Body of pancreas (tissue), 4 donors: Measurements from ENCODE around the gene GALR1. TPM values are rescaled to one million over a fixed set of nuclear protein-coding genes. Genes with fewer than 3 reads are reported as not detected.

Source experiments
- ATAC-seq: fragments of 150-250 bp; one replicate; pipeline ENCODE4 v1.9.1; 2016
- DNase-seq, 4 donors: peaks; one replicate each; pipeline ENCODE4 v3.0.0-alpha.2; 2019
- H3K27ac ChIP-seq, 4 donors: fragments of 200-600 bp; sonication (generic); 1 replicate in 3 of 4; 2 replicates in 1 of 4; pipeline versions ENCODE4 v1.5.1 to v1.6.1; 2016 to 2019; ENCODE audit warnings: mild to moderate bottlenecking in 1 of 4, mixed read lengths in 1 of 4, moderate library complexity in 1 of 4
- H3K27me3 ChIP-seq, 2 donors: fragments of 200-600 bp; sonication (generic); one replicate each; pipeline ENCODE4 v1.6.0; 2016; ENCODE audit warnings: mild to moderate bottlenecking in 1 of 2
- H3K36me3 ChIP-seq, 2 donors: fragments of 200-600 bp; sonication (generic); replicated peaks in 1 of 2; 2 replicates each; pipeline ENCODE4 v1.5.1; 2016; ENCODE audit warnings: low read depth in 2 of 2; ENCODE audit not compliant: insufficient read depth in 1 of 2
- H3K4me1 ChIP-seq: fragments of 200-600 bp; sonication (generic); one replicate; pipeline ENCODE4 v1.6.0; 2016
- H3K4me3 ChIP-seq, 2 donors: fragments of 200-600 bp; sonication (generic); 1 replicate in 1 of 2; 2 replicates in 1 of 2; pipeline ENCODE4 v1.5.1; 2016 to 2019
- H3K9me3 ChIP-seq, 3 donors: fragments of 200-600 bp; sonication (generic); 1 replicate in 2 of 3; 2 replicates in 1 of 3; pipeline ENCODE4 v1.5.1; 2016
- POLR2A ChIP-seq, 3 donors: fragments of 450-650 bp; IDR thresholded peaks; one replicate each; pipeline ENCODE4 v1.6.1; 2016; ENCODE audit warnings: antibody characterized with exemption in 3 of 3, mild to moderate bottlenecking in 2 of 3
- WGBS, 2 donors: methylation state at CpG; one replicate each; pipeline ENCODE4 v1.1.5; 2017; 5-methylcytosine and 5-hydroxymethylcytosine counted together
- intact Hi-C: fragments of 100-400 bp; cut with DNase I; formaldehyde crosslinking; loops from one replicate; pipeline ENCODE4 v1.15.1; 2023
- total RNA-seq, 2 donors: library from RNA; depleted of rRNA; stranded (reverse); fragments of >200 nt; gene quantifications; one replicate each; pipeline ENCODE4 v1.1.0, GENCODE V29; 2016
- TF ChIP-seq, protein P1 (sequence below), 7 experiments: fragments of 450-650 bp in 4 of 7; fragments of 200-600 bp in 3 of 7; sonication (generic) in 3 of 7; IDR thresholded peaks; one replicate each; pipeline ENCODE4 v1.5.1; 2016 to 2019; ENCODE audit warnings: antibody characterized with exemption in 7 of 7

Gene GALR1
- total RNA-seq, 2 donors from 2014 or later: under 0.01 TPM; not detected in 1

DNA sequence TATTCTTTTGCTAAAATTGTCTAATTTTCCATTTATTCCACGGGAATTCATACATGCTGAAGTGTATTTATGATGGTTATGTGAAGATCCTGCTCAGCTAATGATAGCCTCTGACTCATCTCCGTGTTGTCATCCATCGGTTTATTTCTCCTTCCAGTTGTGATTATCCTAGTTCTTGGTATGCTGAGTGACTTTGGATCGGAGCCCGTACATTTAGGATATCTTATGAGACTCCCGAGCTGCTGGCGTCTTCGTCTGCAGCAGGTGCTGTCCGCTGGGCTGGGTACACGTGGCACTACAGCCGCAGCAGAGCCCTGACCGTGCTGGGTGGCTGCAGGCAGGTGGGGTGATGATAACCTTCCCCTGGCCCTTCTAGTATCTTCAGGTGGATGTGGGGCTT is 40.1 kb upstream of the GALR1 start:
- no peaks in the 10 kb centered on the region for H3K36me3 ChIP-seq
- H3K9me3 ChIP-seq: no peaks in the 10 kb centered on the region
- TF ChIP-seq, protein P1, sequence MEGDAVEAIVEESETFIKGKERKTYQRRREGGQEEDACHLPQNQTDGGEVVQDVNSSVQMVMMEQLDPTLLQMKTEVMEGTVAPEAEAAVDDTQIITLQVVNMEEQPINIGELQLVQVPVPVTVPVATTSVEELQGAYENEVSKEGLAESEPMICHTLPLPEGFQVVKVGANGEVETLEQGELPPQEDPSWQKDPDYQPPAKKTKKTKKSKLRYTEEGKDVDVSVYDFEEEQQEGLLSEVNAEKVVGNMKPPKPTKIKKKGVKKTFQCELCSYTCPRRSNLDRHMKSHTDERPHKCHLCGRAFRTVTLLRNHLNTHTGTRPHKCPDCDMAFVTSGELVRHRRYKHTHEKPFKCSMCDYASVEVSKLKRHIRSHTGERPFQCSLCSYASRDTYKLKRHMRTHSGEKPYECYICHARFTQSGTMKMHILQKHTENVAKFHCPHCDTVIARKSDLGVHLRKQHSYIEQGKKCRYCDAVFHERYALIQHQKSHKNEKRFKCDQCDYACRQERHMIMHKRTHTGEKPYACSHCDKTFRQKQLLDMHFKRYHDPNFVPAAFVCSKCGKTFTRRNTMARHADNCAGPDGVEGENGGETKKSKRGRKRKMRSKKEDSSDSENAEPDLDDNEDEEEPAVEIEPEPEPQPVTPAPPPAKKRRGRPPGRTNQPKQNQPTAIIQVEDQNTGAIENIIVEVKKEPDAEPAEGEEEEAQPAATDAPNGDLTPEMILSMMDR (IDR thresholded peaks at IDR 0.05): no peak
- no peak for TF ChIP-seq POLR2A (IDR thresholded peaks at IDR 0.05)
- intact Hi-C loops: no loop called here
- H3K27me3 ChIP-seq: no peaks in the 10 kb centered on the region
- DNase-seq (no peak), ATAC-seq (no peak)
- H3K4me1 ChIP-seq: peaks cover 18% of the 10 kb centered on the region
- H3K4me3 ChIP-seq: no peak overlapping the region
- H3K27ac ChIP-seq: no peak overlapping the region
- WGBS, 2 donors: 79 to 82% methylated on average over 12 of the region's 12 CpGs

DNA sequence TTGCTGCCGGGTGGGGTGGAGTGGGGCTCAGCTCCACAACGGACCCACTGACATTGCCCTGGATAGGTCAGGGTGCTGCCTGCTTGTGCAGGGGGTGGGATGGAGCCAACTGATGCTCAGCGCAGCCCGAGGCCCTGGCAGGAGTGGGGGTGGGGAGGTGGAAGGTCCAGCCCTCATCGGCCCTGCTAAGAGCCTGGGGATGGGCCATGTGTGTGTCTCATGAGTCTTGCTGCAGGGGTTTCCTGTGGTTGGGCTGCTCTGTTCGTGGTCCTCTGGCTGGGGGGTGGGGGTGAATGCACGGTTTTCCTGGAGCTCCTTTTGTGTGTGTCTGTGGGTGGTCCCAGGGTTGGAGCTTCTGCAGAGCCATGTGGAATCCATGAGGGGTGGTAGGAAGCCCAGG is 39.4 kb upstream of the GALR1 start:
- Histone ChIP-seq H3K4me1 (peaks cover 18% of the 10 kb centered on the region), H3K27me3 (no peaks in the 10 kb centered on the region), H3K36me3 (no peaks in the 10 kb centered on the region), H3K27ac (no peak overlapping the region), H3K4me3 (no peak overlapping the region), H3K9me3 (no peaks in the 10 kb centered on the region)
- no peak for ATAC-seq
- 54 to 55% methylated on average over 4 to 7 of the region's 7 CpGs for WGBS, 2 donors
- TF ChIP-seq POLR2A (IDR thresholded peaks at IDR 0.05): no peak
- TF ChIP-seq, protein P1 (IDR thresholded peaks at IDR 0.05): no peak
- no peak for DNase-seq
- intact Hi-C loops: loop anchor here (5.0 kb wide), 1 partner anchor 203 kb away; no protein-coding TSS in a partner anchor

DNA sequence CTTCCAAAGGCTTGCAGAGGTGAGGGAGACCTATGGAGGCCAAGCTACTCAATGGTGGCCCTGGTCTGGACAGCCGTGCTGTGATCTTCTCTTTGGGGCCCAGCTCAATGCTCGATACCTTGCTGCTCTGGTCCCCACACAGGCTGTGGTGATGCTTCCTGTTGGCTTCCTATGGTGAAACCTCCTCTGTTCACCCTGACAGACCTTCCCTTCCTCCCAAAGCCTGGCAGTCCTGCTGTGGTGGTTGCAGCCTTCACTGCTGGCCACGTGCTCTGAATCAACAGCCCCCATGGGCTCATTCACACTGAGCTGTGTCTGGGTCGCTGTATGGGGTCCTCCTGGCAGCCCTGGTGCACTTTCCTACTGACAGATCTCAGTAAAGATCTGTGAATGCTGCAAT is 31.0 kb upstream of the GALR1 start:
- ATAC-seq: no peak
- WGBS, 2 donors: 68 to 73% methylated on average over 3 to 4 of the region's 4 CpGs
- DNase-seq: no peak
- no peak overlapping the region for H3K27ac ChIP-seq
- no peaks in the 10 kb centered on the region for H3K27me3 ChIP-seq
- H3K4me3 ChIP-seq: no peak overlapping the region
- TF ChIP-seq, protein P1 (IDR thresholded peaks at IDR 0.05): no peak
- TF ChIP-seq POLR2A (IDR thresholded peaks at IDR 0.05): no peak
- H3K36me3 ChIP-seq: no peaks in the 10 kb centered on the region
- no peaks in the 10 kb centered on the region for H3K4me1 ChIP-seq
- H3K9me3 ChIP-seq: no peaks in the 10 kb centered on the region
- intact Hi-C loops: no loop called here

DNA sequence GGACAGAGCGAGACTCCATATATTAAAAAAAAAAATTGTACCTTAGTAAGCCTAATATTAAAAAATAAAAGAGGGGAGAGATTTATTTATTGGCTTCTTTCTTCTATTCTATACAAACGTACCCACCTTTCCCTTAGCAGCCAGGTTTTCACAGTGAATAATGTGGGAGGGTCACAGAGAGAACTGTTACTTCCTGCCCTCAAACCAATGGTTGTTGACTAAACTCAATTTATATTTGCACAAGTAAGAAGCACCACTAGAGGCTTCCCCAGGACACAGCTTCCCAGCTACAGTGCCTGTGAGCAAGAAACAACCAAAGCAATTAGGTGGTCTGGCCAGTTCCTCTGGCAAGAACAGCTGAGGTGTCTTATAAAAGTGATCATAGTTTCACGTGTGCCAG is 28.9 kb upstream of the GALR1 start:
- H3K4me1 ChIP-seq: no peaks in the 10 kb centered on the region
- ATAC-seq: no peak
- H3K4me3 ChIP-seq: no peak overlapping the region
- DNase-seq: no peak
- no peaks in the 10 kb centered on the region for H3K27me3 ChIP-seq
- 77 to 80% methylated on average over 3 of the region's 3 CpGs for WGBS, 2 donors
- no peaks in the 10 kb centered on the region for H3K36me3 ChIP-seq
- H3K9me3 ChIP-seq: no peaks in the 10 kb centered on the region
- intact Hi-C loops: no loop called here
- TF ChIP-seq, protein P1 (IDR thresholded peaks at IDR 0.05): no peak
- no peak for TF ChIP-seq POLR2A (IDR thresholded peaks at IDR 0.05)
- H3K27ac ChIP-seq: no peak overlapping the region

DNA sequence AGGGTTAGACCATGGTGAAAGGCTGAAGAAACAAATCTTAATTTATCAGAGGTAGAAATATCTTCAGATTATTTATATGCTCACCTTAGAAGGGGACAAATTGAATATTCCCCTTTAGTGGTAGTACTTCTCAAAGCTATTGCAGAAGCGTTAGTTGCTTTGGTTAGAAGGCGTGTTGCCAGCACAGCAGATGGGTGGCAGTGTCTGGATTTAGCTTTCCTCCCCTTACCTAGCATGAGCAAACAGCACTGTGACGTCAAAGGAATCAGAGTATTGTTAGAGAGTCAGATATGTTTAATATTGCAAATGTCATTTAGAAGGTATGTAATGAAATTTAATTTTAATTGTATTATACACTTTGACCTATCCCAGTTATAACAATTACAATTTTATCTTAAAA is 27.2 kb upstream of the GALR1 start:
- no peak for ATAC-seq
- no peaks in the 10 kb centered on the region for H3K36me3 ChIP-seq
- intact Hi-C loops: no loop called here

More for the DNA sequence above, 27.2 kb upstream of the GALR1 start:
- no peak for TF ChIP-seq POLR2A (IDR thresholded peaks at IDR 0.05)
- TF ChIP-seq, protein P1 (IDR thresholded peaks at IDR 0.05): no peak
- H3K27ac ChIP-seq: no peak overlapping the region
- no peaks in the 10 kb centered on the region for H3K9me3 ChIP-seq
- no peak overlapping the region for H3K4me3 ChIP-seq
- H3K4me1 ChIP-seq: no peaks in the 10 kb centered on the region
- 33 to 74% methylated on average over 3 of the region's 3 CpGs for WGBS, 2 donors
- no peaks in the 10 kb centered on the region for H3K27me3 ChIP-seq
- no peak for DNase-seq
